Measurements from ENCODE around the gene PATL2.
"Not testable (repeated sequence)": the region's sequence is repeated elsewhere in the genome, so short reads cannot be mapped to it uniquely, and the experiment has no call there.

PATL2 gene

DNA sequence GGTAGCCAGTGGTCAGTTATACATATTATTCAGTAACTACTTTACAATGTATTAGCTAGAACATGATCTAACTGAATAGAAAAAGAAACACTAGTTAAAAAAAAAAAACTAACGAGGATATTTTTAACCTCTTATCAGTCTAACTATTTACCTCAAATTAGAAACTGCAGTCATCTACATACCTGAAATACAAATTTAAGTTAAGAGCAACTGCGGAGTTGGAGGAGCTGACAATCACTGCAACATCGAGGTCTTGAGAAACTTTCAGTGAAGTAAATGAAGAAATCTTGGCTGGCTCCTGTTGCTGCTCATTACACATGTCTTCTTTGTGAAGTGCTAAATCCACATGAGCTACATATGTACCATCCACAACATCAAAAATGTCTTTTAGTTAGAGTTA lies 54.2 kb downstream of the PATL2 start:
- Histone ChIP-seq H3K4me3 (ENCODE audit: low read length) (no peak overlapping the region), H3K9ac (ENCODE audit: low read depth, low read length) (no peak overlapping the region)

DNA sequence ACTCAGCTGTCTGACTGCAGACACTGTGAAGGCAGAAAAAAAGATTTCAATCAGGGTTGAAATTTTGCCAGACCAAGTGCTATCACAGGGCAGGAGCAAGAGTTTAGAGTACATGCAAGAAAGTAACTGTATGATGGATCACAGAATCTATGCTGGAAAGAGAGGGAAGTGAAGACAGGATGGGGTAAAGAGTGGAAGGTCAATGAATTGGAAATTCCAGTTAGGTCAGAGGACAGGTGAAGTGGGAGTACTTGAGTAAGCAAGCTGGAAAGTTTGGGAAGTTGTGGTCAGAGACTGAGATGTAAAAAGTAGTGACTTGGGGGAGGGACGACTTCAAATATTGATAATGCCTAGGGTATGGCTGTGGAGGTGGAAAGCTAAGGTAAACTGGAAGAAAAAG lies 54.8 kb downstream of the PATL2 start:
- Histone ChIP-seq H3K9ac (ENCODE audit: low read depth, low read length) (no peak overlapping the region), H3K4me3 (ENCODE audit: low read length) (no peak overlapping the region), H3K4me1 (ENCODE audit: insufficient read depth, low read length) (no peaks in the 10 kb centered on the region), H3K9me3 (ENCODE audit: insufficient read depth, low read depth, low read length) (no peaks in the 10 kb centered on the region), H3K27ac (ENCODE audit: low read length) (no peak overlapping the region), H3K27me3 (ENCODE audit: insufficient read depth, low read length) (no peaks in the 10 kb centered on the region), H3K36me3 (ENCODE audit: insufficient read depth, low read depth, low read length) (peaks cover 60% of the 10 kb centered on the region)

More for the DNA sequence above, 54.2 kb downstream of the PATL2 start:
- Histone ChIP-seq H3K4me1 (ENCODE audit: insufficient read depth, low read length) (no peaks in the 10 kb centered on the region), H3K27me3 (ENCODE audit: insufficient read depth, low read length) (no peaks in the 10 kb centered on the region), H3K9me3 (ENCODE audit: insufficient read depth, low read depth, low read length) (no peaks in the 10 kb centered on the region), H3K27ac (ENCODE audit: low read length) (no peak overlapping the region), H3K36me3 (ENCODE audit: insufficient read depth, low read depth, low read length) (peaks cover 54% of the 10 kb centered on the region)

DNA sequence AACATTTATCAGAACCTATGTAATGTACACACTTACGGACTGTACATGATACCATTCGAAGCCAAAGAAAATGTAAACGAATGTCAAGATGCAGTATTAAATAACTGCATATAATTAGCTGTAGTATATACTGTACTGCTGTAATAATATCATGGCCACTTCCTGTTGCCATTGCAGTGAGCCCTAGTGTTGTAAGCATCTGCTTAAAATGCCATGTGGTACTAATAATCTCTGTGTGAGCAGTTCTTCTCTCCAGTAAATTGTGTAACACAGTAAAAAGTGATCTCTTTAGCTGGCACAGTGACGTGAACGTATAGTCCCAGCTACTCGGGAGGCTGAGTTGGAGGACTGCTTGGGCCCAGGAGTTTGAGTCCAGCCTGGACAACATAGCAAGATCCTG lies 56.3 kb downstream of the PATL2 start:
- no peak overlapping the region for H3K9ac ChIP-seq (ENCODE audit: low read depth, low read length)

DNA sequence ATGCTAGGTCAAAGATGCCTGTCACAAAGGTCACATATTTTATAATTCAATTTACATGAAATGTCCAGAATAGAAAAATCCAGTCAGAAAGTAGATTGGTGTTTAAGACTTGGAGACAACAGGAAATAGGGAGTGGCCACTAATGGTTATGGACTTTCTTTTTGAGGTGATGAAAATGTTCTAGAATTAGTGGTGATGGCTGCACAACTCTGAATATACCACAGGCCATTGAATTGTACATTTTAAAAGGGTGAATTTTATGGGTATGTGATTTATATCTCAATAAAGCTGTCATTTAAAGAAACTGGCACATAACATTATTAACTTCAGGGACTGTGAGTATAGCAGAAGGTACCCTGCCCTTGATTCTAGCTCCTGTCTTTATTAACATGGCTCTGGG lies 63.5 kb downstream of the PATL2 start:
- Histone ChIP-seq H3K27me3 (ENCODE audit: insufficient read depth, low read length) (no peaks in the 10 kb centered on the region), H3K36me3 (ENCODE audit: insufficient read depth, low read depth, low read length) (peaks cover 72% of the 10 kb centered on the region), H3K9ac (ENCODE audit: low read depth, low read length) (no peak overlapping the region), H3K9me3 (ENCODE audit: insufficient read depth, low read depth, low read length) (no peaks in the 10 kb centered on the region), H3K27ac (ENCODE audit: low read length) (no peak overlapping the region), H3K4me1 (ENCODE audit: insufficient read depth, low read length) (no peaks in the 10 kb centered on the region), H3K4me3 (ENCODE audit: low read length) (no peak overlapping the region)

More for the DNA sequence above, 56.3 kb downstream of the PATL2 start:
- Histone ChIP-seq H3K9me3 (ENCODE audit: insufficient read depth, low read depth, low read length) (no peaks in the 10 kb centered on the region), H3K4me1 (ENCODE audit: insufficient read depth, low read length) (no peaks in the 10 kb centered on the region), H3K27me3 (ENCODE audit: insufficient read depth, low read length) (no peaks in the 10 kb centered on the region), H3K36me3 (ENCODE audit: insufficient read depth, low read depth, low read length) (peaks cover 70% of the 10 kb centered on the region), H3K27ac (ENCODE audit: low read length) (no peak overlapping the region), H3K4me3 (ENCODE audit: low read length) (no peak overlapping the region)

DNA sequence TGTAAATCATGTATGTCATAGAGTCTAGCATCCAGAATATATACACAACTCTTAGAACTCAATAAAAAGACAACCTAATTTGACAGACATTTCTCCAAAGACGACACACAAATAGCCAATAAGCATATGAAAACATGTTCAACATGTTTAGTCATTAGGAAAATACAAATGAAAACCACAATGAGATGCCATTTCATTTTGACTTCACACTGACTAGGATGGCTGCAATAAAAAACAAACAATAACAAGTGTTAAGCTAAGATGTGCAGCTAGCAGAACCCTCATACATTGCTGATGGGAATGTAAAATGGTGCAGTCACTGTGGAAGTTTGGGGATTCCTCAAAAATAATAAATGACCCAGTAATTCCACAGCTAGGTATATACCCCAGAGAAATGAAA lies 64.1 kb downstream of the PATL2 start:
- Histone ChIP-seq H3K4me1 (ENCODE audit: insufficient read depth, low read length) (no peaks in the 10 kb centered on the region), H3K27me3 (ENCODE audit: insufficient read depth, low read length) (no peaks in the 10 kb centered on the region), H3K36me3 (ENCODE audit: insufficient read depth, low read depth, low read length) (peaks cover 66% of the 10 kb centered on the region), H3K9me3 (ENCODE audit: insufficient read depth, low read depth, low read length) (no peaks in the 10 kb centered on the region), H3K4me3 (ENCODE audit: low read length) (no peak overlapping the region), H3K9ac (ENCODE audit: low read depth, low read length) (no peak overlapping the region), H3K27ac (ENCODE audit: low read length) (no peak overlapping the region)

DNA sequence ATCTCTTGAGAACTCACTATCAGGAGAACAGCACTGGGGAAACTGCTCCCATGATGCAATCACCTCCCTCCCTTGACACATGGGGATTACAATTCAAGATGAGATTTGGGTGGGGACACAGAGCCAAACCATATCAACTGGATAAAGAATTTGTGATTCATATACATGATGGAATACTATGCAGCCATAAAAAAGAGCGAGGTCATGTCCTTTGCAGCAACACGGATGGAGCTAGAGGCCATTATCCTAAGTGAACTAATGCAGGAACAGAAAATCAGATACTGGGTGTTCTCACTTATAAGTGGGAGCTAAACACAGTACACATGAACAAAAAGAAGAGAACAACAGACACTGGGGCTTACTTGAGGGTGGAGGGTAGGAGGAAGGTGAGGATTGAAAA lies 64.7 kb downstream of the PATL2 start:
- H3K9me3 ChIP-seq (ENCODE audit: insufficient read depth, low read depth, low read length), result no peaks in the 10 kb centered on the region
- H3K27me3 ChIP-seq (ENCODE audit: insufficient read depth, low read length), result no peaks in the 10 kb centered on the region
- H3K9ac ChIP-seq (ENCODE audit: low read depth, low read length), result no peak overlapping the region
- no peaks in the 10 kb centered on the region for H3K4me1 ChIP-seq (ENCODE audit: insufficient read depth, low read length)
- no peak overlapping the region for H3K27ac ChIP-seq (ENCODE audit: low read length)
- no peak overlapping the region for H3K4me3 ChIP-seq (ENCODE audit: low read length)
- peaks cover 60% of the 10 kb centered on the region for H3K36me3 ChIP-seq (ENCODE audit: insufficient read depth, low read depth, low read length)

DNA sequence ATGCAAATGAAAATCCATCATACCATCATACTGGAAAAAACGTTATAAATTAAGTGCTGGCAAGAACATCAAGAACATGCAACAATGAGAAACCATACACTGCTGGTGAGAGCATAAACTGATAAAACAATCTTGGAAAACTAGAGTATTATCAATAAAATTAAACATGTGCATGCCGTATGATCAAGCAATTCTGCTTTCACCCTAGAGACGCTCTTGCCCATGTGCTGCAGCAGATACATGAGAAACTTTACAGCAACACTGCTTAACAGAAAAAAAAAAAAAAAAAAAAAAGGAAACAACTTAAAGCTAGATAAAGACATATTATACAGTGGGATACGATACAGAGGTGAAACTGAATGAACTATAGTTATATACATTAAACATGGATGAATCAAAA lies 69.5 kb downstream of the PATL2 start:
- peaks cover 4% of the 10 kb centered on the region; the same call in 1 of the 2 replicates for H3K9me3 ChIP-seq (ENCODE audit: insufficient read depth, low read depth, low read length)
- no peak overlapping the region for H3K9ac ChIP-seq (ENCODE audit: low read depth, low read length)
- H3K4me3 ChIP-seq (ENCODE audit: low read length), result no peak overlapping the region
- peaks cover 24% of the 10 kb centered on the region for H3K36me3 ChIP-seq (ENCODE audit: insufficient read depth, low read depth, low read length)
- H3K27me3 ChIP-seq (ENCODE audit: insufficient read depth, low read length), result no peaks in the 10 kb centered on the region
- no peaks in the 10 kb centered on the region for H3K4me1 ChIP-seq (ENCODE audit: insufficient read depth, low read length)
- H3K27ac ChIP-seq (ENCODE audit: low read length), result no peak overlapping the region

DNA sequence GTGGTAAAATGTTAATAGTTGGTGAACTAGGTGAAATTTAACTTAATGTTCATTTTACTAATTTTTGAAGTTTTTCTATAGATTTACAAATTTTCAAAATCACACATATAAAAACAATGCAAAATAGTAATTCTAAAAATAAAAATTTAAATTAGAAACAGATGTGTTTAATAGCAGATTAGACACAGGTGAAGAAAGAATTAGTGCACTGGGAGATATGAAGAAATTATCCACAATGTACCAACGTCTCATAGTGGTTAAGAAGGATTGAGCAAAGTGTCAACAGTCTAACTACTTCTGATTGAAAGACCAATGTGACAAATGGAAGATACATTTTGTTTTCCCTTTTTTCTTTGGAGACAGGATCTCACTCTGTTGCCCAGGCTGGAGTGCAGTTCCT lies 74.1 kb downstream of the PATL2 start:
- Histone ChIP-seq H3K4me3 (ENCODE audit: low read length) (no peak overlapping the region), H3K9me3 (ENCODE audit: insufficient read depth, low read depth, low read length) (peaks cover 4% of the 10 kb centered on the region; the same call in 1 of the 2 replicates), H3K4me1 (ENCODE audit: insufficient read depth, low read length) (no peaks in the 10 kb centered on the region), H3K36me3 (ENCODE audit: insufficient read depth, low read depth, low read length) (peaks cover 31% of the 10 kb centered on the region), H3K27ac (ENCODE audit: low read length) (no peak overlapping the region), H3K9ac (ENCODE audit: low read depth, low read length) (no peak overlapping the region), H3K27me3 (ENCODE audit: insufficient read depth, low read length) (no peaks in the 10 kb centered on the region)

DNA sequence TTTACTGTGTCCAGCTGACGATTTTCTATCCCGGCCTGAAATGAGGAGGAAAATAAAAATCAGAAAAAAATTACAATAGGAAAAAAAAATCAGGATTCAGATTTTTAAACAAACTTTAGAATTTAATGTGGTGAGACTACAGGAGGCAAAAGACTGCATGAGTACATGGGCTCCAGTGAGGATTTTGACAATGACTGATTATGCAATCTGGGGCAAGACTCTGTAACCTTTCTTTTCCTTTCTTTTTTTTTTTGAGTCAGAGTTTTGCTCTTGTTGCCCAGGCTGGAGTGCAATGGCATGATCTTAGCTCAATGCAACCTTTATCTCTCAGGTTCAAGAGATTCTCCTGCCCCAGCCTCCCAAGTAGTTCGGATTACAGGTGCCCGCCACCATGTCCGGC lies 77.5 kb downstream of the PATL2 start:
- Histone ChIP-seq H3K4me3 (ENCODE audit: low read length) (no peak overlapping the region), H3K27me3 (ENCODE audit: insufficient read depth, low read length) (no peaks in the 10 kb centered on the region), H3K9ac (ENCODE audit: low read depth, low read length) (no peak overlapping the region), H3K9me3 (ENCODE audit: insufficient read depth, low read depth, low read length) (peaks cover 4% of the 10 kb centered on the region; the same call in 1 of the 2 replicates), H3K36me3 (ENCODE audit: insufficient read depth, low read depth, low read length) (peaks cover 48% of the 10 kb centered on the region), H3K27ac (ENCODE audit: low read length) (no peak overlapping the region), H3K4me1 (ENCODE audit: insufficient read depth, low read length) (no peaks in the 10 kb centered on the region)

DNA sequence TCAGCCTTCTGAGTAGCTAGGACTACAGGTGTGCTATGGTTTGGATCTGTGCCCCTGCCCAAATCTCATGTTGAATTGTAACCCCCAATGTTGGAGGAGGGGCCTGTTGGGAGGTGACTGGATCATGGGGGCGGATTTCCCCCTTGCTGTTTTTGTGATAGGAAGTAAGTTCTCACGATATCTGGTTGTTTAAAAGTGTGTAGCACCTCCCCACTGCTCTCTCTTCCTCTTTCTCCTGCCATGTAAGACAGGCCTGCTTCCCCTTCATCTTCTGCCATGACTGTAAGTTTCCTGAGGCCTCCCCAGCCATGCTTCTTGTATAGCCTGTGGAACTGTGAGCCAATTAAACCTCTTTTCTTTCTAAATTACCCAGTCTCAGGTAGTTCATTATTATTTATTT lies 85.8 kb downstream of the PATL2 start:
- not testable (repeated sequence) for H3K9me3 ChIP-seq (ENCODE audit: insufficient read depth, low read depth, low read length); H3K27ac ChIP-seq (ENCODE audit: low read length); H3K4me1 ChIP-seq (ENCODE audit: insufficient read depth, low read length); H3K9ac ChIP-seq (ENCODE audit: low read depth, low read length); H3K27me3 ChIP-seq (ENCODE audit: insufficient read depth, low read length); H3K4me3 ChIP-seq (ENCODE audit: low read length)
- H3K36me3 ChIP-seq (ENCODE audit: insufficient read depth, low read depth, low read length), result peaks cover 84% of the 10 kb centered on the region

DNA sequence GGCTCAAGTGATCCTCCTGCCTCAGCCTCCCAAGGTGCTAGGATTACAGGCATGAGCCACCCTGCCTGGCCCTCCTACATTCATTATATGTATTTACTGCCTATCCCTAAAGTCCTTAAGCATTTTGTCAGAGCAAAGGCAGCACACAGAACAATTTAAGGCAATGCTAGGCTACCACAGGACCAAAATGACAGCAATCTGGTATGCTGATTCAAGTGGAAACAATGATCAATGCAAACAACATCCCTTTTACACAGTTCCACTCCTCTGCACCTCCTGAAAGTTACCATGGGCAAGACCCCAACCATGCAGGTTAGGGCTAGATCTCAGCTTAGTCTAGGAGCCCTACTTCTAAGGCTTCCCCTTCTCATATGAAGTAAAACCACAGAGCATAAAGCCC lies 87.9 kb downstream of the PATL2 start:
- Histone ChIP-seq H3K36me3 (ENCODE audit: insufficient read depth, low read depth, low read length) (peaks cover 85% of the 10 kb centered on the region), H3K9ac (ENCODE audit: low read depth, low read length) (no peak overlapping the region), H3K4me1 (ENCODE audit: insufficient read depth, low read length) (no peaks in the 10 kb centered on the region), H3K27me3 (ENCODE audit: insufficient read depth, low read length) (no peaks in the 10 kb centered on the region), H3K4me3 (ENCODE audit: low read length) (no peak overlapping the region), H3K9me3 (ENCODE audit: insufficient read depth, low read depth, low read length) (no peaks in the 10 kb centered on the region), H3K27ac (ENCODE audit: low read length) (no peak overlapping the region)

DNA sequence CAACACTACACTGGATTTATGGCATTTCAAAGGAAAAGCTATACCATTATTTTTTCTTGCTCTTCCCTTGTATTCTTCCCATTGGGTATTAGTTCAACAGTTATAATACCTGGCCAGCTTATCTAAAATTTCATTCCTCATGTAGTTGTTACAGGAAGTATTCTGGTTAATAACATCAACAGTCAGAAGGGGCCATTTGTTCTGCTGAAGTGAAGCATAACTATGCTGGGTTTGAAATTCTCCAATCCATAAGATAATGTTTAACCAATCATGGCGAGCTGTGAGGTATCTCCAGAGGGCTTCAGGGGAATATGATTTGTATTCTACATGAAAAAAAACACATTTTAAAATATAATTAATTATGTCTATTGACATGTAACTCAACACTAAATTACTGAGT lies 91.0 kb downstream of the PATL2 start:
- no peaks in the 10 kb centered on the region for H3K9me3 ChIP-seq (ENCODE audit: insufficient read depth, low read depth, low read length)
- no peaks in the 10 kb centered on the region for H3K27me3 ChIP-seq (ENCODE audit: insufficient read depth, low read length)
- no peak overlapping the region for H3K9ac ChIP-seq (ENCODE audit: low read depth, low read length)
- no peak overlapping the region for H3K27ac ChIP-seq (ENCODE audit: low read length)
- no peak overlapping the region for H3K4me3 ChIP-seq (ENCODE audit: low read length)
- H3K36me3 ChIP-seq (ENCODE audit: insufficient read depth, low read depth, low read length), result peaks cover 73% of the 10 kb centered on the region
- H3K4me1 ChIP-seq (ENCODE audit: insufficient read depth, low read length), result no peaks in the 10 kb centered on the region

DNA sequence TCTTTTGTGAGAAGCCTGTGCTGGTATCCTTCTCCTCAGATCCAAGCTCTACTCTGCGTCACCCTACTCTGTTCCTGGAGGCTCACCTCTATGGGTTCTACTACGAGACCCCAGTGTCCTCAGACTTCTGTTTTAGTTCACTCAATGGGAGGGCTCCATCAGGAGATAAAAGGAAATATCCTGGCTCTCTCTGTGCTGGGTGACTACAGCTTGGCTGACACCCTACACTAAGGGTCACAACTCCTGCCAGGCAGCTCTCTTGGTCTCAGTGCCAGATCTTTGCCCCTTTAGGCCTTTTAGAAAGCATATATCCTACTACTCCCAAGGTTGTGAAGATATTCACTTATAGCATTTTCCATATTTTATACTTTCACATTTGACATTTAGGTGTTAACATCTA lies 94.1 kb downstream of the PATL2 start:
- Histone ChIP-seq H3K4me1 (ENCODE audit: insufficient read depth, low read length) (no peaks in the 10 kb centered on the region), H3K27me3 (ENCODE audit: insufficient read depth, low read length) (no peaks in the 10 kb centered on the region), H3K36me3 (ENCODE audit: insufficient read depth, low read depth, low read length) (peaks cover 68% of the 10 kb centered on the region), H3K9ac (ENCODE audit: low read depth, low read length) (no peak overlapping the region), H3K4me3 (ENCODE audit: low read length) (no peak overlapping the region), H3K27ac (ENCODE audit: low read length) (no peak overlapping the region), H3K9me3 (ENCODE audit: insufficient read depth, low read depth, low read length) (no peaks in the 10 kb centered on the region)

All from iPS-20b (cell line).